Keratinocyte (primary cell): ENCODE measurements around the gene KMO.

Experiments used
- EZH2 ChIP-seq: IDR thresholded peaks from one replicate; pipeline ENCODE4 v1.6.1; 2012; ENCODE audit warnings: inconsistent platforms, mild to moderate bottlenecking, low read length, moderate library complexity
- TF ChIP-seq, protein P1 (sequence below), 3 experiments: IDR thresholded peaks in 1 of 3; conservative IDR thresholded peaks in 1 of 3; optimal IDR thresholded peaks in 1 of 3; 2 replicates in 2 of 3; 3 replicates in 1 of 3; pipeline versions ENCODE3 to v1.5.1; 2011; ENCODE audit warnings: low read length in 3 of 3, mild to moderate bottlenecking in 3 of 3, moderate library complexity in 2 of 3, control low read depth in 1 of 3, inconsistent platforms in 1 of 3; ENCODE audit not compliant: insufficient read depth in 2 of 3; ENCODE audit errors: extremely low read depth in 1 of 3

DNA sequence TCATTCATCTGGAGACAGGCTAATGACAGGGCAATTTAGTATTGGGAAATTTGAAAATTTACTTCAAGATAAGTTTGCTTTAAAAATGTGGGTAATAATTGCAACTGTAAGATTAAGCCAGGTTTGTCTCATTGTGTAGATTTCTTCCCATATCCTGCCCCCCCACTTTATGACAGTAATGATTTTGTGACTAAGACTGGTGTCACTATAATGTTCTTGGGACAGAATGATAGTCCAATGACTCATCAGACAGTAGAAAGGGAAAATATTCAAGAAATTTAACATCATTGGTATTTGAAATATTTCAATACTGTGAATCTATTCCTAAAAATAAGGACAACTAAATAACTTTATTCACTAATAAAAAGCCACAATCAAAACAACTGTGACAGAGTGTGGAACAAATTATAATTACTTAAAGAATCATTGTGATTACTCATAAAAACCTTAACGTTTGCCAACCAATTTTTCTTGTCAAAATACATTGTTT lies 49.4 kb upstream of the KMO start:
- TF ChIP-seq, protein P1, sequence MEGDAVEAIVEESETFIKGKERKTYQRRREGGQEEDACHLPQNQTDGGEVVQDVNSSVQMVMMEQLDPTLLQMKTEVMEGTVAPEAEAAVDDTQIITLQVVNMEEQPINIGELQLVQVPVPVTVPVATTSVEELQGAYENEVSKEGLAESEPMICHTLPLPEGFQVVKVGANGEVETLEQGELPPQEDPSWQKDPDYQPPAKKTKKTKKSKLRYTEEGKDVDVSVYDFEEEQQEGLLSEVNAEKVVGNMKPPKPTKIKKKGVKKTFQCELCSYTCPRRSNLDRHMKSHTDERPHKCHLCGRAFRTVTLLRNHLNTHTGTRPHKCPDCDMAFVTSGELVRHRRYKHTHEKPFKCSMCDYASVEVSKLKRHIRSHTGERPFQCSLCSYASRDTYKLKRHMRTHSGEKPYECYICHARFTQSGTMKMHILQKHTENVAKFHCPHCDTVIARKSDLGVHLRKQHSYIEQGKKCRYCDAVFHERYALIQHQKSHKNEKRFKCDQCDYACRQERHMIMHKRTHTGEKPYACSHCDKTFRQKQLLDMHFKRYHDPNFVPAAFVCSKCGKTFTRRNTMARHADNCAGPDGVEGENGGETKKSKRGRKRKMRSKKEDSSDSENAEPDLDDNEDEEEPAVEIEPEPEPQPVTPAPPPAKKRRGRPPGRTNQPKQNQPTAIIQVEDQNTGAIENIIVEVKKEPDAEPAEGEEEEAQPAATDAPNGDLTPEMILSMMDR (optimal IDR thresholded peaks at IDR 0.05 in 1 of 3, IDR thresholded peaks at IDR 0.05 in 1 of 3, conservative IDR thresholded peaks at IDR 0.05 in 1 of 3; ENCODE audit: extremely low read depth in 1 of 3, insufficient read depth in 2 of 3, low read length in 3 of 3) = no peak
- no peak for TF ChIP-seq EZH2
